HEK293T (cell line): ENCODE measurements around the gene KIRREL3.

Experiments used
- ARNT ChIP-seq: fragments of 450-650 bp; IDR thresholded peaks from 2 replicates; pipeline ENCODE4 v1.6.1; 2017; ENCODE audit warnings: mild to moderate bottlenecking
- BHLHE40 ChIP-seq: fragments of 450-650 bp; IDR thresholded peaks from 2 replicates; pipeline ENCODE4 v1.6.1; 2016; ENCODE audit warnings: mild to moderate bottlenecking, moderate library complexity, borderline replicate concordance
- ELF4 ChIP-seq: fragments of 450-650 bp; IDR thresholded peaks from 2 replicates; pipeline ENCODE4 v1.6.1; 2017; ENCODE audit warnings: antibody characterized with exemption
- HDGF ChIP-seq: fragments of 450-650 bp; IDR thresholded peaks from 2 replicates; pipeline ENCODE4 v1.6.1; 2017; ENCODE audit warnings: antibody characterized with exemption, borderline replicate concordance
- SP1 ChIP-seq: fragments of 450-650 bp; IDR thresholded peaks from 2 replicates; pipeline ENCODE4 v1.6.1; 2017
- SUZ12 ChIP-seq: fragments of 450-650 bp; IDR thresholded peaks from 2 replicates; pipeline ENCODE4 v1.6.1; 2016; ENCODE audit warnings: mild to moderate bottlenecking

DNA sequence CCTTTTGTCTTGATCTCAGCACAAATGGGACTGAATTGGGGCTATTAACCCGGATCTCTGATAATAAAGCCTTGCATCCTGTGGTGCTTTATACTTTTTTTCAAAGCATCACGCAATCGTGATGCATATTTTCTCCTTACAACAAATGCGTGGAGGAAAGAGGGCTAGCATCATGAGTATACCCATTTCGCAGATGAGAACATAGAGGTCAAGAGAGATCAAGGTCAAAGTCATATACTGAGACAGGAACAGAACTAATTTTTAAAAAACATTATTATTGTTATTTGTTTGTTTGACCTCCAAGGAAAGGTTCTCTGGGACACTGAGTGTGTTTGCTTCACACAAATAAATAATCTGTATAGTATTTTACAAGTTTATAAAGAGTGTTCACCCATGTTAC lies 453.9 kb downstream of the KIRREL3 start:
- TF ChIP-seq BHLHE40 (no peak), HDGF (no peak), SP1 (no peak), ARNT (no peak), ELF4 (no peak), SUZ12 (no peak)
